Measurements from ENCODE around the gene HSPB9.

DNA sequence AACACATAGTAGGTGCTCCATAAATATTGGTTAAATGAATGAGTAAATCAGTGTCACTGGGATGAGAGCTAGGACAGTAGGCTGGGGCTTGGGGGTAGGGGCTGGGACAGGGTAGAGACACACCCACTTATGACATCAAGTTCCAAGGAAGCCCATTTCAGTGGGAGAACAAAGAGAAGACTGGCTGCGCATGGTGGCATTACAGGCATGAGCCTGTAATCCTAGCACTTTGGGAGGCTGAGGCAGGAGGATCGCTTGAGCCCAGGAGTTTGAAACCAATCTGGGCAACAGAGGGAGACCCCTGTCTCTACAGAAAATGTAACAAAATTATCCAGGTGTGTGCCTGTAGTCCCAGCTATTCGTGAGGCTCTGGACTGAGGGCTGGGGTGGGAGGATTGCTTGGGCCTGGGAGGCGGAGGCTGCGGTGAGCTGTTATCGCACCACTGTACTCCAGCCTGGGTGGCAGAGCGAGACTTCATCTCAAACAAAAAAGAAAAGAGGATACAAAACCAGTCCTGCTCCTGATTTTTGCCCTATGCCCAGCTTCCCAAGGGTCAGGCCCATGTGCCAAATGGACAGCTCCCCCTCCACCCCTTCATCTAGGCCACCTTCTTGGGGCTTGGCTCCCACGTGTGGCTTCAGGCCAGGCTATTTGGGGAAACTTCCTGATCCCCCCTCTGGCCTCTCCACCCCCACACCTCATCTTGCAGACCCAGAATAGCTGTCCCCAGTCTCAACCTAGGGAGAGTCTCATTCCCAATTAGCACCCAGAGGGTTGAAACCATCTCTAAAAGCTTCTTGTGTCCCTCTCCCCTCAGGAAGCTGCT is 31.4 kb upstream of the HSPB9 start:
- TF ChIP-seq FOXM1 (IDR thresholded peaks at IDR 0.05; ENCODE audit: borderline replicate concordance, low read depth) (no peak), ZBTB7A (IDR thresholded peaks at IDR 0.05; ENCODE audit: low read depth) (no peak), USF1 (IDR thresholded peaks at IDR 0.05) (no peak), EP300 (IDR thresholded peaks at IDR 0.05; ENCODE audit: borderline replicate concordance) (no peak)

Measured in Ishikawa (cell line).